Endothelial cell of umbilical vein (primary cell): ENCODE data around the gene MROH8. TPM values are rescaled to one million over a fixed set of nuclear protein-coding genes. Genes with fewer than 3 reads are reported as not detected.

ENCODE experiments used
- BruUV-seq: library from RNA; stranded (reverse); fragments of 400-500 nt; replicated peaks from 2 replicates; lab custom pipeline; 2021; lab: Mats Ljungman, UMichigan
- CTCF ChIA-PET: fragments of 300-600, 350-600 bp; sonication (Branson Sonifier 250); formaldehyde crosslinking; loops from one replicate; lab custom pipeline; 2021; ENCODE audit warnings: antibody characterized with exemption, inconsistent platforms; lab: Charles Lee
- POLR2A ChIA-PET: fragments of 300-600, 350-600 bp; sonication (Branson Sonifier 250); formaldehyde crosslinking; loops from one replicate; lab custom pipeline; 2021; ENCODE audit warnings: antibody characterized with exemption, inconsistent platforms; lab: Charles Lee
- DNase-seq: peaks from one replicate; pipeline ENCODE4 v3.0.0-alpha.2; 2011; ENCODE audit warnings: low read depth, low spot score
- FAIRE-seq: peaks from 2 replicates; lab custom pipeline; 2011; peaks lifted over from hg19 to GRCh38; lab: Jason Lieb, UNC
- H2AFZ ChIP-seq: 2 replicates; pipeline ENCODE4 v1.6.0; 2012; ENCODE audit warnings: low read depth, low read length, control low read depth, inconsistent platforms
- H3K27ac ChIP-seq: 2 replicates; pipeline ENCODE4 v1.5.1; 2011; ENCODE audit warnings: low read depth, mild to moderate bottlenecking, control low read depth, low read length, moderate library complexity; ENCODE audit not compliant: insufficient read depth
- H3K27me3 ChIP-seq, 2 experiments: 2 replicates each; pipeline versions ENCODE4 v1.6.0 to v1.6.1; 2011; ENCODE audit warnings: low read length in 2 of 2, mixed read lengths in 1 of 2; ENCODE audit not compliant: control insufficient read depth in 2 of 2, insufficient read depth in 2 of 2
- H3K36me3 ChIP-seq, 2 experiments: 2 replicates in 1 of 2; 3 replicates in 1 of 2; pipeline ENCODE4 v1.5.1; 2011; ENCODE audit warnings: low read length in 2 of 2, mild to moderate bottlenecking in 1 of 2, moderate library complexity in 1 of 2; ENCODE audit not compliant: control insufficient read depth in 2 of 2, insufficient read depth in 2 of 2; ENCODE audit errors: extremely low read depth in 1 of 2
- H3K4me1 ChIP-seq: 3 replicates; pipeline ENCODE4 v1.5.1; 2011; ENCODE audit warnings: mild to moderate bottlenecking, low read length; ENCODE audit not compliant: control insufficient read depth, insufficient read depth; ENCODE audit errors: extremely low read depth
- H3K4me2 ChIP-seq: 2 replicates; pipeline ENCODE4 v1.6.1; 2011; ENCODE audit warnings: low read length, control low read depth, mixed read lengths; ENCODE audit not compliant: insufficient read depth
- H3K4me3 ChIP-seq, 3 experiments: fragments of 200-600 bp in 1 of 3; sonication (generic), shearing (Covaris generic) in 1 of 3; replicated peaks in 1 of 3; 2 replicates each; pipeline ENCODE4 v1.5.1; 2011 to 2016; ENCODE audit warnings: control low read depth in 3 of 3, low read length in 3 of 3, mild to moderate bottlenecking in 2 of 3, inconsistent platforms in 1 of 3, low read depth in 1 of 3, moderate library complexity in 1 of 3; ENCODE audit not compliant: insufficient read depth in 1 of 3
- H3K79me2 ChIP-seq: 2 replicates; pipeline ENCODE4 v1.6.0; 2012; ENCODE audit warnings: low read length, inconsistent platforms; ENCODE audit not compliant: control insufficient read depth, insufficient read depth
- H3K9ac ChIP-seq: replicated peaks from 2 replicates; pipeline ENCODE3; 2011; ENCODE audit warnings: low read length, control low read depth; ENCODE audit not compliant: insufficient read depth; ENCODE audit errors: extremely low read depth
- H3K9me1 ChIP-seq: replicated peaks from 3 replicates; pipeline ENCODE4 v1.6.0; 2011; ENCODE audit warnings: mild to moderate bottlenecking, low read length; ENCODE audit not compliant: control insufficient read depth, insufficient read depth; ENCODE audit errors: extremely low read depth
- H3K9me3 ChIP-seq: replicated peaks from 2 replicates; pipeline ENCODE4 v1.5.1; 2012; ENCODE audit warnings: low read length, inconsistent platforms; ENCODE audit not compliant: control insufficient read depth, insufficient read depth
- H4K20me1 ChIP-seq: replicated peaks from 2 replicates; pipeline ENCODE3; 2011; ENCODE audit warnings: mild to moderate bottlenecking, low read length; ENCODE audit not compliant: control insufficient read depth, insufficient read depth; ENCODE audit errors: extremely low read depth
- EZH2 ChIP-seq: IDR thresholded peaks from 2 replicates; pipeline ENCODE4 v1.6.1; 2012; ENCODE audit warnings: borderline replicate concordance, low read depth, mild to moderate bottlenecking, moderate library complexity, low read length, inconsistent platforms; ENCODE audit not compliant: severe bottlenecking
- FOS ChIP-seq: IDR thresholded peaks from 2 replicates; pipeline ENCODE4 v1.6.1; 2011; ENCODE audit warnings: mild to moderate bottlenecking, low read length, moderate library complexity, borderline replicate concordance; ENCODE audit not compliant: insufficient read depth
- GATA2 ChIP-seq: IDR thresholded peaks from 2 replicates; pipeline ENCODE4 v1.7.0; 2011; ENCODE audit warnings: low read depth, mild to moderate bottlenecking, moderate library complexity, mixed read lengths, low read length; ENCODE audit not compliant: insufficient read length, insufficient read depth
- JUN ChIP-seq: IDR thresholded peaks from 2 replicates; pipeline ENCODE4 v1.6.1; 2011; ENCODE audit warnings: borderline replicate concordance, low read depth; ENCODE audit not compliant: insufficient read length, insufficient read depth
- MYC ChIP-seq: IDR thresholded peaks from one replicate; pipeline ENCODE4 v1.6.1; 2011; ENCODE audit warnings: mild to moderate bottlenecking, low read depth, low read length
- POLR2A ChIP-seq: IDR thresholded peaks from 2 replicates; pipeline ENCODE4 v1.6.1; 2012; ENCODE audit warnings: low read depth, mild to moderate bottlenecking, control low read depth, low read length
- POLR2AphosphoS5 ChIP-seq: IDR thresholded peaks from 2 replicates; pipeline ENCODE4 v1.6.1; 2012; ENCODE audit warnings: low read depth, mild to moderate bottlenecking, control low read depth, low read length, moderate library complexity; ENCODE audit not compliant: insufficient read depth
- dilution Hi-C: fragments of 300-500 bp; cut with MboI; formaldehyde crosslinking; loops from one replicate; pipeline ENCODE4 v1.15.0; 2019; ENCODE audit warnings: low sequenced_read_pairs; ENCODE audit not compliant: extremely low pct_ligation_motif_present
- intact Hi-C: fragments of 100-400 bp; cut with micrococcal nuclease; formaldehyde crosslinking; loops from one replicate; pipeline ENCODE4 v1.10.0; 2022
- polyA plus RNA-seq, 4 experiments: library from polyadenylated mRNA; depleted of rRNA in 3 of 4; stranded (reverse) in 3 of 4; unstranded in 1 of 4; fragments of >200 nt; gene quantifications; 2 replicates each; pipeline versions ENCODE4 v1.2.1 to v1.2.3, GENCODE V29; 2011 to 2012; ENCODE audit warnings: missing spikeins in 1 of 4
- total RNA-seq: library from RNA; stranded (reverse); gene quantifications from 2 replicates; pipeline ENCODE4 v1.2.3, GENCODE V29; 2021
- TF ChIP-seq, protein P1 (sequence below), 2 donors: IDR thresholded peaks; 1 replicate in 1 of 2; 2 replicates in 1 of 2; pipeline ENCODE4 v1.5.1; 2011; ENCODE audit warnings: low read length in 2 of 2, mild to moderate bottlenecking in 2 of 2, moderate library complexity in 2 of 2, control low read depth in 1 of 2, inconsistent platforms in 1 of 2, low read depth in 1 of 2; ENCODE audit not compliant: insufficient read depth in 1 of 2; ENCODE audit errors: extremely low read depth in 1 of 2
- TF ChIP-seq, protein P2 (sequence below): IDR thresholded peaks from 2 replicates; pipeline ENCODE4 v1.6.1; 2011; ENCODE audit not compliant: insufficient read depth, insufficient read length

Gene MROH8
- total and polyA plus RNA-seq, 2 donors (not counting 3 experiments of a cell fraction or from before 2014, with no cell fraction given): 1.3 to 1.5 TPM

DNA sequence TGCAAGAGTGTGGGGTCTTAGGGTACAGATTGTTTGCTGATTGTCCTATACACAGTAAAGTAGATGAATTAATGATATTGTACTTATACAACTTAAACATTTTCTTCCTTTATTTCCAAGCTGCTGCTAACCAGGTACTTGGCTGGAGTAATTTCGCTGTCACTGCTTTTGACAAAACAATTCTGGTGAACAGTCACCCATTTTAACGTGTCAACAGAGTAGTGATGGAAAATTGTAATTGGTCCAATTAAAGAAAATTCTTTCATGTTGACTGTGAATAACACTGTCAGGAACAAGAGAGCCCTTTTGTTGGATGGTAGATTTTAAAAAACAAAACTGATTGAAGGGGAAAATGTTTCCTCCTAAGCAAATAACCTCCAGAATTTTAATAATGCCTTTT lies 26.4 kb upstream of the MROH8 start:
- POLR2A ChIA-PET: no interaction called here
- no peaks in the 10 kb centered on the region for H3K9me1 ChIP-seq
- H3K4me2 ChIP-seq: no peak overlapping the region
- peaks cover 22% of the 10 kb centered on the region for H3K79me2 ChIP-seq
- peak; percentile 33 for FAIRE-seq
- H3K9ac ChIP-seq: no peak overlapping the region
- dilution Hi-C loops: no loop called here
- TF ChIP-seq, protein P1, sequence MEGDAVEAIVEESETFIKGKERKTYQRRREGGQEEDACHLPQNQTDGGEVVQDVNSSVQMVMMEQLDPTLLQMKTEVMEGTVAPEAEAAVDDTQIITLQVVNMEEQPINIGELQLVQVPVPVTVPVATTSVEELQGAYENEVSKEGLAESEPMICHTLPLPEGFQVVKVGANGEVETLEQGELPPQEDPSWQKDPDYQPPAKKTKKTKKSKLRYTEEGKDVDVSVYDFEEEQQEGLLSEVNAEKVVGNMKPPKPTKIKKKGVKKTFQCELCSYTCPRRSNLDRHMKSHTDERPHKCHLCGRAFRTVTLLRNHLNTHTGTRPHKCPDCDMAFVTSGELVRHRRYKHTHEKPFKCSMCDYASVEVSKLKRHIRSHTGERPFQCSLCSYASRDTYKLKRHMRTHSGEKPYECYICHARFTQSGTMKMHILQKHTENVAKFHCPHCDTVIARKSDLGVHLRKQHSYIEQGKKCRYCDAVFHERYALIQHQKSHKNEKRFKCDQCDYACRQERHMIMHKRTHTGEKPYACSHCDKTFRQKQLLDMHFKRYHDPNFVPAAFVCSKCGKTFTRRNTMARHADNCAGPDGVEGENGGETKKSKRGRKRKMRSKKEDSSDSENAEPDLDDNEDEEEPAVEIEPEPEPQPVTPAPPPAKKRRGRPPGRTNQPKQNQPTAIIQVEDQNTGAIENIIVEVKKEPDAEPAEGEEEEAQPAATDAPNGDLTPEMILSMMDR (IDR thresholded peaks at IDR 0.05; ENCODE audit: extremely low read depth in 1 of 2, insufficient read depth in 1 of 2, low read depth in 1 of 2, low read length in 2 of 2): no peak
- TF ChIP-seq JUN: no peak
- no peak for TF ChIP-seq POLR2A
- TF ChIP-seq GATA2: no peak
- TF ChIP-seq FOS: no peak
- no peak for TF ChIP-seq POLR2AphosphoS5
- TF ChIP-seq, protein P2, sequence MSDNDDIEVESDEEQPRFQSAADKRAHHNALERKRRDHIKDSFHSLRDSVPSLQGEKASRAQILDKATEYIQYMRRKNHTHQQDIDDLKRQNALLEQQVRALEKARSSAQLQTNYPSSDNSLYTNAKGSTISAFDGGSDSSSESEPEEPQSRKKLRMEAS: no peak
- TF ChIP-seq MYC: no peak
- TF ChIP-seq EZH2: no peak
- CTCF ChIA-PET: interaction anchor here (2.2 to 2.6 kb wide), 2 partner anchors 10 to 14 kb away, joined by 10 read pairs; no protein-coding TSS in a partner anchor
- no peaks in the 10 kb centered on the region for H3K9me3 ChIP-seq
- BruUV-seq: no TSS peak
- no peak overlapping the region for H3K27ac ChIP-seq
- no peaks in the 10 kb centered on the region for H3K4me1 ChIP-seq
- peaks cover 2% of the 10 kb centered on the region for H4K20me1 ChIP-seq
- intact Hi-C loops: no loop called here
- no peak overlapping the region for H2AFZ ChIP-seq
- H3K27me3 ChIP-seq: no peaks in the 10 kb centered on the region
- H3K4me3 ChIP-seq: no peak overlapping the region
- no peak for DNase-seq
- H3K36me3 ChIP-seq: peaks cover 41 to 42% of the 10 kb centered on the region in 2 experiments
